ENCODE data around the gene SPECC1L. TPM values are rescaled to one million over a fixed set of nuclear protein-coding genes. Genes with fewer than 3 reads are reported as not detected.
A peak's percentile ranks its signal among the peaks of the same experiment; 100 is the strongest.

SPECC1L gene
- total RNA-seq, 1 donor from 2014 or later = 69.9 TPM

- ATAC-seq (no peak), DNase-seq (no peak)
- TF ChIP-seq CTCF (IDR thresholded peaks at IDR 0.05) = no peak
- no peaks in the 10 kb centered on the region for H3K9me3 ChIP-seq
- H3K36me3 ChIP-seq = peaks cover 63% of the 10 kb centered on the region
- H3K27ac ChIP-seq = peak overlapping the region; percentile 21
- intact Hi-C loops (cut with DNase I) = no loop called here
- peaks cover 10% of the 10 kb centered on the region for H3K4me1 ChIP-seq
- H3K27me3 ChIP-seq (ENCODE audit: low read depth) = no peaks in the 10 kb centered on the region
- H3K4me3 ChIP-seq = no peak overlapping the region
These were observed 144.6 kb downstream of the SPECC1L start for GRCh38 chr22:24414984-24415945.

- Histone ChIP-seq H3K4me1 (peaks cover 18% of the 10 kb centered on the region), H3K27me3 (ENCODE audit: low read depth) (no peaks in the 10 kb centered on the region), H3K27ac (no peak overlapping the region), H3K4me3 (no peak overlapping the region), H3K36me3 (peaks cover 62% of the 10 kb centered on the region), H3K9me3 (no peaks in the 10 kb centered on the region)
- DNase-seq (no peak), ATAC-seq (no peak)
- intact Hi-C loops (cut with DNase I) = no loop called here
- no peak for TF ChIP-seq CTCF (IDR thresholded peaks at IDR 0.05)
These were observed 145.5 kb downstream of the SPECC1L start for GRCh38 chr22:24416095-24416494.

GRCh38 chr22:24416611-24417010, 146.0 kb downstream of the SPECC1L start:
- H3K4me1 ChIP-seq = peaks cover 23% of the 10 kb centered on the region
- peaks cover 57% of the 10 kb centered on the region for H3K36me3 ChIP-seq
- DNase-seq (peak; percentile 32), ATAC-seq (no peak)
- H3K9me3 ChIP-seq = no peaks in the 10 kb centered on the region
- TF ChIP-seq CTCF (IDR thresholded peaks at IDR 0.05) = no peak
- no peaks in the 10 kb centered on the region for H3K27me3 ChIP-seq (ENCODE audit: low read depth)
- intact Hi-C loops (cut with DNase I) = no loop called here
- H3K4me3 ChIP-seq = no peak overlapping the region
- no peak overlapping the region for H3K27ac ChIP-seq

- TF ChIP-seq CTCF (IDR thresholded peaks at IDR 0.05) = no peak
- Histone ChIP-seq H3K36me3 (peaks cover 51% of the 10 kb centered on the region), H3K27ac (no peak overlapping the region), H3K4me1 (peaks cover 29% of the 10 kb centered on the region), H3K4me3 (no peak overlapping the region), H3K27me3 (ENCODE audit: low read depth) (no peaks in the 10 kb centered on the region), H3K9me3 (no peaks in the 10 kb centered on the region)
- peak; percentile 16 for DNase-seq
- intact Hi-C loops (cut with DNase I) = no loop called here
- no peak for ATAC-seq
These were observed 146.6 kb downstream of the SPECC1L start for GRCh38 chr22:24417200-24417599.

- Histone ChIP-seq H3K27ac (no peak overlapping the region), H3K36me3 (peaks cover 42% of the 10 kb centered on the region)
- DNase-seq = peak; percentile 30
These were observed 147.4 kb downstream of the SPECC1L start for GRCh38 chr22:24417901-24418641.

More at GRCh38 chr22:24417901-24418641, 147.4 kb downstream of the SPECC1L start:
- no peaks in the 10 kb centered on the region for H3K9me3 ChIP-seq
- intact Hi-C loops (cut with DNase I) = no loop called here
- no peak overlapping the region for H3K4me3 ChIP-seq
- ATAC-seq = no peak
- TF ChIP-seq CTCF (IDR thresholded peaks at IDR 0.05) = no peak
- H3K4me1 ChIP-seq = peaks cover 36% of the 10 kb centered on the region
- no peaks in the 10 kb centered on the region for H3K27me3 ChIP-seq (ENCODE audit: low read depth)
